ENCODE data around the gene LSM4. TPM values are rescaled to one million over a fixed set of nuclear protein-coding genes. Genes with fewer than 3 reads are reported as not detected.

The LSM4 gene
- total RNA-seq, 4 donors from 2014 or later = 94.3 to 218 (median 175) TPM

- WGBS, 2 donors (ENCODE audit: low coverage in 1 of 2) = 0 to 2% methylated on average over 2 to 5 of the region's 5 CpGs
- Histone ChIP-seq H3K4me1 (peaks cover 42 to 68% (median 57%) of the 10 kb centered on the region in 4 donors), H3K36me3 (peaks cover 0 to 7% (median 3%) of the 10 kb centered on the region in 4 donors), H3K9me3 (no peaks in the 10 kb centered on the region), H3K27me3 (no peaks in the 10 kb centered on the region), H3K27ac (peak overlapping the region; percentile 97 to 100 (median 100)), H3K4me3 (peak overlapping the region; percentile 32 to 100 (median 85))
- in situ Hi-C loops (cut with MboI; ENCODE audit: low pct_ligation_motif_present in 1 of 4, low pct_unique_long_range_greater_than_20kb in 1 of 4, low sequenced_read_pairs in 3 of 4) (loop anchor here (5.0 to 10.0 kb wide), 3 partner anchors 43 to 128 kb away; partner anchors contain the start of gene LSM4 (in 4 of the 4)), intact Hi-C loops (cut with DNase I; ENCODE audit: low total_unique reads) (loop anchor here (5.0 kb wide), 1 partner anchor 48 kb away; no protein-coding TSS in a partner anchor)
- DNase-seq = no peak
- TF ChIP-seq EP300 (IDR thresholded peaks at IDR 0.05; ENCODE audit: low read depth) (no peak), POLR2A (IDR thresholded peaks at IDR 0.05) (no peak), POLR2AphosphoS5 (IDR thresholded peaks at IDR 0.05) (no peak)
- TF ChIP-seq, protein P1, sequence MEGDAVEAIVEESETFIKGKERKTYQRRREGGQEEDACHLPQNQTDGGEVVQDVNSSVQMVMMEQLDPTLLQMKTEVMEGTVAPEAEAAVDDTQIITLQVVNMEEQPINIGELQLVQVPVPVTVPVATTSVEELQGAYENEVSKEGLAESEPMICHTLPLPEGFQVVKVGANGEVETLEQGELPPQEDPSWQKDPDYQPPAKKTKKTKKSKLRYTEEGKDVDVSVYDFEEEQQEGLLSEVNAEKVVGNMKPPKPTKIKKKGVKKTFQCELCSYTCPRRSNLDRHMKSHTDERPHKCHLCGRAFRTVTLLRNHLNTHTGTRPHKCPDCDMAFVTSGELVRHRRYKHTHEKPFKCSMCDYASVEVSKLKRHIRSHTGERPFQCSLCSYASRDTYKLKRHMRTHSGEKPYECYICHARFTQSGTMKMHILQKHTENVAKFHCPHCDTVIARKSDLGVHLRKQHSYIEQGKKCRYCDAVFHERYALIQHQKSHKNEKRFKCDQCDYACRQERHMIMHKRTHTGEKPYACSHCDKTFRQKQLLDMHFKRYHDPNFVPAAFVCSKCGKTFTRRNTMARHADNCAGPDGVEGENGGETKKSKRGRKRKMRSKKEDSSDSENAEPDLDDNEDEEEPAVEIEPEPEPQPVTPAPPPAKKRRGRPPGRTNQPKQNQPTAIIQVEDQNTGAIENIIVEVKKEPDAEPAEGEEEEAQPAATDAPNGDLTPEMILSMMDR (IDR thresholded peaks at IDR 0.05) = no peak
Measured at GRCh38 chr19:18279266-18279515, 43.7 kb downstream of the LSM4 start.

DNA sequence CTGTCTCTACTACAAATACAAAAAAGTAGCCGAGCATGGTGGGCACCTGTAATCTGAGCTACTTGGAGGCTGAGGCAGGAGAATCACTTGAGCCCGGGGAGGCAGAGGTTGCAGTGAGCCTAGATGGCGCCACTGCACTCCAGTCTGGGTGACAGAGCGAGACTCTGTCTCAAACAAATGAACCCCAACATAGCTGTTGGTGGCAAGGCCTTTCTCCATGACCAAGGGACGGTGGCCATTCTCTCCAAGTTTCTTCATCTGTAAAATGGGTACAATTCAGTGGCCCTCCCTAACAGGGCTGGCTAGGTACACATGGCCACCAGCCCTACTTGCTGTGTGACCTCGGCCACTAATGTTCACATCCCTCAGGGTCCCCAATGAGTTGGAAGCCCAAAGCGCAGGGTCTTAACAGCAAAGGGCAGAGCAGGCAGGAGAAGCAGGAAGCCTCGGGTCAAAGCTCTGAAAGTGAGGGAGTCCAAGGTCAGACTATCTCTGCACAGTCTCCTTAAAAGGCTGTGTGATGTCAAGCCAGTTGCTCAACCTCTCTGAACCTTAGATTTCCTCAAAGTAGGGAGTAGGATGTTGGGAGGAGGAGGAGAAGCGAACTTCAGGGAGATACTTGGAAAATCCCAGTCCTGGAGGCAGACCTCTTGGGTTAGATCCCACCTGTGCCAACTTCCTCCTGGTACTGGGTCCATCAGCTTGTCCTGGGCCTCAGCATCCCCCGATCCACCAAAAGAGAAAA, 44.2 kb downstream of the LSM4 start:
- intact Hi-C loops (cut with DNase I; ENCODE audit: low total_unique reads) = loop anchor here (5.0 kb wide), 1 partner anchor 49 kb away; no protein-coding TSS in a partner anchor
- DNase-seq = peak; percentile 55

GRCh38 chr19:18274781-18275356, 48.0 kb downstream of the LSM4 start:
- 22% methylated on average over 11 of the region's 13 CpGs; no CpG with 5 or more reads in 1 of the 2 donors for WGBS, 2 donors (ENCODE audit: low coverage in 1 of 2)
- Histone ChIP-seq H3K27me3 (no peaks in the 10 kb centered on the region), H3K9me3 (no peaks in the 10 kb centered on the region), H3K4me3 (peak overlapping the region in 1 of 4 donors; percentile 0), H3K36me3 (peaks cover 0 to 7% (median 3%) of the 10 kb centered on the region in 4 donors), H3K27ac (peak overlapping the region; percentile 77 to 100 (median 90)), H3K4me1 (peaks cover 29 to 65% (median 48%) of the 10 kb centered on the region in 4 donors)
- in situ Hi-C loops (cut with MboI; ENCODE audit: low pct_ligation_motif_present in 1 of 4, low pct_unique_long_range_greater_than_20kb in 1 of 4, low sequenced_read_pairs in 3 of 4) (loop anchor here (5.0 to 25.0 kb wide), 4 partner anchors 47 to 137 kb away; partner anchors contain the start of genes LSM4 (in 4 of the 4) and SSBP4 (in 1 of the 4)), intact Hi-C loops (cut with DNase I; ENCODE audit: low total_unique reads) (loop anchor here (5.0 kb wide), 1 partner anchor 52 kb away; no protein-coding TSS in a partner anchor)
- DNase-seq = peak; percentile 92
- TF ChIP-seq, protein P1 (IDR thresholded peaks at IDR 0.05) = peak in 3 of 5 experiments; percentile 9 to 44 (median 38)
- TF ChIP-seq EP300 (IDR thresholded peaks at IDR 0.05; ENCODE audit: low read depth) = peak; percentile 65
- TF ChIP-seq POLR2AphosphoS5 (IDR thresholded peaks at IDR 0.05) = peak; percentile 71 to 94 (median 89)
- peak; percentile 51 for TF ChIP-seq POLR2A (IDR thresholded peaks at IDR 0.05)

More for the DNA sequence above, 44.2 kb downstream of the LSM4 start:
- H3K27ac ChIP-seq = peak overlapping the region; percentile 97 to 100 (median 100)
- 53 to 74% methylated on average over 3 to 10 of the region's 10 CpGs for WGBS, 2 donors (ENCODE audit: low coverage in 1 of 2)
- H3K4me3 ChIP-seq = peak overlapping the region; percentile 32 to 100 (median 85)
- H3K9me3 ChIP-seq = no peaks in the 10 kb centered on the region
- peaks cover 43 to 71% (median 62%) of the 10 kb centered on the region in 4 donors for H3K4me1 ChIP-seq
- in situ Hi-C loops (cut with MboI; ENCODE audit: low pct_ligation_motif_present in 1 of 4, low pct_unique_long_range_greater_than_20kb in 1 of 4, low sequenced_read_pairs in 3 of 4) = loop anchor here (5.0 to 10.0 kb wide), 3 partner anchors 44 to 129 kb away; partner anchors contain the start of gene LSM4 (in 4 of the 4)
- TF ChIP-seq, protein P1 (IDR thresholded peaks at IDR 0.05) = peak in 2 of 5 experiments; percentile 16 to 29
- TF ChIP-seq POLR2AphosphoS5 (IDR thresholded peaks at IDR 0.05) = peak in 2 of 3 donors; percentile 48 to 86
- peak; percentile 5 for TF ChIP-seq POLR2A (IDR thresholded peaks at IDR 0.05)
- no peak for TF ChIP-seq EP300 (IDR thresholded peaks at IDR 0.05; ENCODE audit: low read depth)
- no peaks in the 10 kb centered on the region for H3K27me3 ChIP-seq
- peaks cover 0 to 7% (median 3%) of the 10 kb centered on the region in 4 donors for H3K36me3 ChIP-seq
